Esophagus muscularis mucosa (tissue), 4 donors: ENCODE data around the gene TNFRSF25. TPM values are rescaled to one million over a fixed set of nuclear protein-coding genes. Genes with fewer than 3 reads are reported as not detected.

Experiments used
- DNase-seq: peaks from one replicate; pipeline ENCODE4 v3.0.0-alpha.2; 2017; ENCODE audit errors: extremely low spot score
- H3K27ac ChIP-seq, 4 donors: fragments of 200-600 bp; sonication (generic); replicated peaks in 1 of 4; 1 replicate in 3 of 4; 2 replicates in 1 of 4; pipeline ENCODE4 v1.5.1; 2016 to 2019; ENCODE audit warnings: mild to moderate bottlenecking in 1 of 4
- H3K27me3 ChIP-seq, 4 donors: fragments of 200-600 bp; sonication (generic); one replicate each; pipeline versions ENCODE4 v1.5.1 to v1.6.0; 2016 to 2019
- H3K36me3 ChIP-seq, 4 donors: fragments of 200-600 bp; sonication (generic); one replicate each; pipeline ENCODE4 v1.5.1; 2016 to 2019
- H3K4me1 ChIP-seq, 4 donors: fragments of 200-600 bp; sonication (generic); one replicate each; pipeline ENCODE4 v1.5.1; 2016 to 2019
- H3K4me3 ChIP-seq, 4 donors: fragments of 200-600 bp; sonication (generic); 1 replicate in 2 of 4; 2 replicates in 2 of 4; pipeline ENCODE4 v1.5.1; 2016 to 2019; ENCODE audit warnings: mild to moderate bottlenecking in 4 of 4, moderate library complexity in 1 of 4
- H3K9me3 ChIP-seq, 4 donors: fragments of 200-600 bp; sonication (generic); 1 replicate in 3 of 4; 2 replicates in 1 of 4; pipeline ENCODE4 v1.5.1; 2016 to 2019
- EP300 ChIP-seq: sonication (generic); formaldehyde crosslinking; IDR thresholded peaks from one replicate; pipeline ENCODE4 v1.6.1; 2017; ENCODE audit warnings: antibody characterized with exemption
- POLR2A ChIP-seq: fragments of 450-650 bp; IDR thresholded peaks from one replicate; pipeline ENCODE4 v1.6.1; 2017; ENCODE audit warnings: antibody characterized with exemption, moderate library complexity, mild to moderate bottlenecking, low read depth
- POLR2AphosphoS5 ChIP-seq, 2 donors: sonication (generic); formaldehyde crosslinking; IDR thresholded peaks; one replicate each; pipeline ENCODE4 v1.6.1; 2017; ENCODE audit warnings: antibody characterized with exemption in 2 of 2
- WGBS: methylation state at CpG from one replicate; pipeline ENCODE4 v1.1.5; 2018; 5-methylcytosine and 5-hydroxymethylcytosine counted together
- intact Hi-C: fragments of 100-400 bp; cut with DNase I; formaldehyde crosslinking; loops from one replicate; pipeline ENCODE4 v1.15.1; 2023
- total RNA-seq, 4 donors: library from RNA; depleted of rRNA; stranded (reverse); fragments of >200 nt; gene quantifications; one replicate each; pipeline versions ENCODE4 v1.1.0 to v1.2.1, GENCODE V29; 2016
- TF ChIP-seq, protein P1 (sequence below), 3 experiments: fragments of 200-600 bp in 2 of 3; fragments of 450-650 bp in 1 of 3; sonication (generic) in 2 of 3; IDR thresholded peaks; one replicate each; pipeline ENCODE4 v1.5.1; 2017 to 2019; ENCODE audit warnings: antibody characterized with exemption in 3 of 3, mild to moderate bottlenecking in 2 of 3, moderate library complexity in 1 of 3

The TNFRSF25 gene
- total RNA-seq, 4 donors from 2014 or later, result 2.5 to 9.1 (median 9.1) TPM

DNA sequence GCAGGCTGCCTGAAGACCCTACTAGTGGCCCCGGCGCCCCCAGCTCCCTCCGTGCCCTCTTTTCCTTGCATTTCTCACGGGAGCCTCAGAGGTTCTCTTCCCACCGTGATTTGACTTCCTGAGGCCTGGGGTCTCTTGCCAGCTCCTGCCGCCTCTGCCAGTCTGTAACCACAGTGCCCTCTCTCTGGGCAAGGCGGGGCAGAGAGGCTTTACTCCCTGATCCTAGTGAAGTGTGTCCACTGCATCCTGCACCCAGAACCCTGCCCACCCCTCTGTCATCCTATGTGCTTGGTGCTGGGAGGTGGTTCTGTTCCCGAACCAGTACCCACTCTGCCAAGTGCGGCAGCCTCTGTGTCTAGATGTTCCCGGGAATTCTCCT lies 39.0 kb downstream of the TNFRSF25 start:
- Histone ChIP-seq H3K4me3 (no peak overlapping the region), H3K36me3 (no peaks in the 10 kb centered on the region), H3K27ac (no peak overlapping the region), H3K27me3 (peaks cover 0 to 97% (median 47%) of the 10 kb centered on the region in 4 donors), H3K9me3 (no peaks in the 10 kb centered on the region), H3K4me1 (peaks cover 24 to 29% (median 28%) of the 10 kb centered on the region in 4 donors)
- intact Hi-C loops, result no loop called here
- no peak for DNase-seq
- TF ChIP-seq EP300, result no peak
- TF ChIP-seq POLR2A, result no peak
- TF ChIP-seq, protein P1, sequence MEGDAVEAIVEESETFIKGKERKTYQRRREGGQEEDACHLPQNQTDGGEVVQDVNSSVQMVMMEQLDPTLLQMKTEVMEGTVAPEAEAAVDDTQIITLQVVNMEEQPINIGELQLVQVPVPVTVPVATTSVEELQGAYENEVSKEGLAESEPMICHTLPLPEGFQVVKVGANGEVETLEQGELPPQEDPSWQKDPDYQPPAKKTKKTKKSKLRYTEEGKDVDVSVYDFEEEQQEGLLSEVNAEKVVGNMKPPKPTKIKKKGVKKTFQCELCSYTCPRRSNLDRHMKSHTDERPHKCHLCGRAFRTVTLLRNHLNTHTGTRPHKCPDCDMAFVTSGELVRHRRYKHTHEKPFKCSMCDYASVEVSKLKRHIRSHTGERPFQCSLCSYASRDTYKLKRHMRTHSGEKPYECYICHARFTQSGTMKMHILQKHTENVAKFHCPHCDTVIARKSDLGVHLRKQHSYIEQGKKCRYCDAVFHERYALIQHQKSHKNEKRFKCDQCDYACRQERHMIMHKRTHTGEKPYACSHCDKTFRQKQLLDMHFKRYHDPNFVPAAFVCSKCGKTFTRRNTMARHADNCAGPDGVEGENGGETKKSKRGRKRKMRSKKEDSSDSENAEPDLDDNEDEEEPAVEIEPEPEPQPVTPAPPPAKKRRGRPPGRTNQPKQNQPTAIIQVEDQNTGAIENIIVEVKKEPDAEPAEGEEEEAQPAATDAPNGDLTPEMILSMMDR (IDR thresholded peaks at IDR 0.05), result no peak
- TF ChIP-seq POLR2AphosphoS5 (IDR thresholded peaks at IDR 0.05), result no peak
- WGBS, result 92% methylated on average over 10 of the region's 10 CpGs

DNA sequence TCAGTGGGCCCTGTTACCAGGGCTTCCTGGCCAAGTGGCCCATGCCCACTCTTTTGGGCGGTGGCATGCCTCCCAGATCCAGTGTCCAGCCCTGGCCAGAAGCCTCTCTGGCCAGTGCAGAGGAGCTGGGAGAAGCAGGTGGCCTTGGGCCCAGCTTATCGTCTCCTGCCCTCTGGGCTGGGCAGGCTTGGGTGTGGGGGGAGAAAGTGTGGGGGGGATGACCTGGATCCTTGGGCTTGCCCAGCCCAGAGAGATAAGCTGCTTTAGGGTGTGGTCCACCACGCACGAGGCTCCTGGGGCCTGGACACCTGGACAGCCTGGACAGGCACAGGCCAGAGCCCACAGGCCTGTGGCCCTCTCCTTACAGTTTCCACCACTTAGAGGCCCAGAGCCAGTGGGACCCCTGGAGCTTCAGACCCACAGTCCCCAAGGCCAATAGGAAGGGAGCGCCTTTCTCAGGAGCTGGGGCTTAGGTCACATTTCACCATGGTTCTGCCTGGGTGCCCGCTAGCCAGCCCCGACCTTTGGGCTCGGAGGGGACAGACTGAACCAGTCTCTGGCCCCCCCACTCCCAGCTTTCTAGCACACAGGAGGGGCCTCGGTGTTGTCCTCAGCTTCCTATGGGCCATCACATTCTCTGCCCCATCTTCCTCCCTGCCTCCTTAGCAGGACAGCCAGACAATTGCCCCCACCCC lies 39.5 kb downstream of the TNFRSF25 start:
- TF ChIP-seq POLR2A (no peak), EP300 (no peak), POLR2AphosphoS5 (IDR thresholded peaks at IDR 0.05) (no peak)
- TF ChIP-seq, protein P1 (IDR thresholded peaks at IDR 0.05), result no peak
- Histone ChIP-seq H3K9me3 (no peaks in the 10 kb centered on the region), H3K27ac (no peak overlapping the region), H3K4me3 (no peak overlapping the region), H3K27me3 (peaks cover 0 to 100% (median 47%) of the 10 kb centered on the region in 4 donors), H3K4me1 (peaks cover 24 to 29% (median 28%) of the 10 kb centered on the region in 4 donors), H3K36me3 (no peaks in the 10 kb centered on the region)
- intact Hi-C loops, result no loop called here
- DNase-seq, result no peak
- 87% methylated on average over 8 of the region's 9 CpGs for WGBS

DNA sequence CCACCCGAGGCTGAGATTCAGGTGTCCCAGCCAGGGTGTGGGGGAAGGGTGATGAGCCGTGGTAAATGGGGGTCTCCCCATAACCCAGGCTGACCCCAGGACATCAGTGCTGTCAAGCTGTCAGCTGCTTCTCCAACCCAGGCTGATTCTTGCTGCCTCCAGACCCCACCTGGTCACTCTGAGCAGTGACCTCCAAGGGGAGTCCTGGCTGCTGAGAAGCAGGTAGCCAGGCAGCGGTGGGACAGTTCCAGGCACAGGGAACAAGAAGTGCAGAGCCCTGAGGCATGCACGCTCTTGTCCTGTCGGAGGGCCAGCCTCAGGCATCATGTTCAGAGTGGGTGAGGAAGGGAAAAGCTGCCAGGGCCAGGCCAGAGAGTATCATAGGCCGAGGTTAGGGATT lies 40.3 kb downstream of the TNFRSF25 start:
- 80% methylated on average over 4 of the region's 6 CpGs for WGBS
- intact Hi-C loops, result no loop called here
- peaks cover 0 to 100% (median 52%) of the 10 kb centered on the region in 4 donors for H3K27me3 ChIP-seq

DNA sequence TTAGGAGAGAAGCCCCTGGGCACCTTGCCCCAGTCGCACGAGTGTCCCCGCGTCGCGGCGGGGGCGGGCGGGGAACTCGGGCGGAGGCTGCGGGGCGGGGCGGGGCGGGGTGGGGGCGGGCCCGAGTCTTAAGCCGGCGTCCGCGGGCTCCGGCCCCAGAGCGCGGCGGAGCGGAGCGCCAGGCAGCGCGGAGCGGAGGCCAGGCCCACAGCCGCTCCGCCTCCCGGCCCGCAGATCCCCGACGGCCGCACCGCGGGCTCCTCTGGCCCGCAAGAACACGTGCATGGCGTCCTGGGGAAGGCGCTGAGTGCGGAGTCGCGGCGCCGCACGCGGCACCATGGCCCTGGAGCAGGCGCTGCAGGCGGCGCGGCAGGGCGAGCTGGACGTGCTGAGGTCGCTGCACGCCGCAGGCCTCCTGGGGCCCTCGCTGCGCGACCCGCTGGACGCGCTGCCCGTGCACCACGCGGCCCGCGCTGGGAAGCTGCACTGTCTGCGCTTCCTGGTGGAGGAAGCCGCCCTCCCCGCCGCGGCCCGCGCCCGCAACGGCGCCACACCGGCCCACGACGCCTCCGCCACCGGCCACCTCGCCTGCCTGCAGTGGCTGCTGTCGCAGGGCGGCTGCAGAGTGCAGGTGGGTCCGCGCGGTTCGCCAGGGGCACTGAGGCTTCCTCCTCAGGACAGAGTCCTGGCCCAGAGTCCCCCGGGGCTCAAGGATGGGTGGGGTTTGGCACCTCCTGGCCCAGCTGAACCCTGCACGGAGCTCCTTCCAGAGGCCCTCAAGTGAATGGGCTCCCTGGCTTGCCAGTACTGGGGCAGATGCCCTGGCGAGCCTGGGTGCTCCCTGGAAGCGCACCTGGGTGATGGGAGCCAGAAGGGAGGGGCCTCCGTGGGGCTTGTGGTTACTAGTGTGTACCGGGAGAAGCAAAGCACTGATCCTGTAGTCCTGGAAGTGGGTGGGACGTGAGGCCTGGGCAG lies 41.1 kb downstream of the TNFRSF25 start, which contains the start of gene ESPN:
TSS of gene ESPN (plus strand) at position 158 of the 975 bp plus-strand sequence. CDS start at position 338, 180 bp downstream.
- no peaks in the 10 kb centered on the region for H3K9me3 ChIP-seq
- H3K36me3 ChIP-seq, result no peaks in the 10 kb centered on the region
- peaks cover under 1 to 100% (median 60%) of the 10 kb centered on the region in 4 donors for H3K27me3 ChIP-seq
- H3K4me1 ChIP-seq, result peaks cover 32 to 41% (median 37%) of the 10 kb centered on the region in 4 donors
- H3K4me3 ChIP-seq, result peak within 1 kb of the TSS; percentile 20 to 41 (median 30)
- DNase-seq, result no peak
- no peak within 1 kb of the TSS for H3K27ac ChIP-seq
- intact Hi-C loops, result no loop called here
- WGBS, result 19% methylated on average over 3 of the region's 99 CpGs
- TF ChIP-seq EP300, result no peak
- TF ChIP-seq, protein P1 (IDR thresholded peaks at IDR 0.05), result no peak
- TF ChIP-seq POLR2A, result no peak
- no peak for TF ChIP-seq POLR2AphosphoS5 (IDR thresholded peaks at IDR 0.05)

More for the DNA sequence above, 40.3 kb downstream of the TNFRSF25 start:
- no peak for DNase-seq
- no peaks in the 10 kb centered on the region for H3K9me3 ChIP-seq
- H3K27ac ChIP-seq, result no peak overlapping the region
- H3K4me1 ChIP-seq, result peaks cover 25 to 33% (median 30%) of the 10 kb centered on the region in 4 donors
- no peak for TF ChIP-seq EP300
- TF ChIP-seq POLR2A, result no peak
- no peak for TF ChIP-seq POLR2AphosphoS5 (IDR thresholded peaks at IDR 0.05)
- TF ChIP-seq, protein P1 (IDR thresholded peaks at IDR 0.05), result no peak
- H3K4me3 ChIP-seq, result no peak overlapping the region
- no peaks in the 10 kb centered on the region for H3K36me3 ChIP-seq
